Lung (tissue), 12 donors: Measurements from ENCODE around the gene NKPD1. TPM values are rescaled to one million over a fixed set of nuclear protein-coding genes. Genes with fewer than 3 reads are reported as not detected.
A peak's percentile ranks its signal among the peaks of the same experiment; 100 is the strongest.

Experiments used
- ATAC-seq: fragments of 200-7000 bp; cut with Tn5 transposase; one replicate; pipeline ENCODE4 v1.9.1; 2020; ENCODE audit warnings: moderate number of reproducible peaks; ENCODE audit not compliant: insufficient read depth, low FRiP score
- DNase-seq, 3 donors: peaks; one replicate each; pipeline ENCODE4 v3.0.0-alpha.2; 2013 to 2017
- H3K27ac ChIP-seq, 2 donors: one replicate each; pipeline ENCODE4 v1.5.1; 2013; ENCODE audit warnings: mild to moderate bottlenecking in 2 of 2, moderate library complexity in 2 of 2, control low read depth in 1 of 2, inconsistent platforms in 1 of 2, low read depth in 1 of 2, low read length in 1 of 2
- H3K27me3 ChIP-seq, 3 donors: one replicate each; pipeline ENCODE4 v1.5.1; 2013; ENCODE audit warnings: low read length in 2 of 3; ENCODE audit not compliant: control insufficient read depth in 3 of 3, insufficient read depth in 3 of 3
- H3K36me3 ChIP-seq, 4 donors: one replicate each; pipeline ENCODE4 v1.5.1; 2013; ENCODE audit warnings: low read length in 4 of 4, mild to moderate bottlenecking in 1 of 4, moderate library complexity in 1 of 4; ENCODE audit not compliant: control insufficient read depth in 4 of 4, insufficient read depth in 4 of 4
- H3K4me1 ChIP-seq, 5 donors: one replicate each; pipeline ENCODE4 v1.5.1; 2013; ENCODE audit warnings: low read length in 5 of 5, mild to moderate bottlenecking in 2 of 5, moderate library complexity in 1 of 5; ENCODE audit not compliant: control insufficient read depth in 5 of 5, insufficient read depth in 5 of 5
- H3K4me3 ChIP-seq: one replicate; pipeline ENCODE4 v1.5.1; 2013; ENCODE audit warnings: mild to moderate bottlenecking, control low read depth, moderate library complexity
- H3K9ac ChIP-seq, 2 donors: one replicate each; pipeline ENCODE4 v1.5.1; 2013; ENCODE audit warnings: low read length in 2 of 2, control low read depth in 1 of 2; ENCODE audit not compliant: insufficient read depth in 1 of 2
- H3K9me3 ChIP-seq, 4 donors: one replicate each; pipeline ENCODE4 v1.5.1; 2013; ENCODE audit warnings: low read length in 3 of 4, mild to moderate bottlenecking in 1 of 4, moderate library complexity in 1 of 4; ENCODE audit not compliant: control insufficient read depth in 4 of 4, insufficient read depth in 3 of 4
- CTCF ChIP-seq: IDR thresholded peaks from 2 replicates; pipeline ENCODE4 v1.5.1; 2012; ENCODE audit warnings: mild to moderate bottlenecking; ENCODE audit errors: control extremely low read depth, extremely low read depth
- WGBS, 2 donors: extraction: QIAGEN DNeasy Blood & Tissue Kit; methylation state at CpG; one replicate each; pipeline ENCODE4 v1.1.7; 2013; 5-methylcytosine and 5-hydroxymethylcytosine counted together
- polyA plus RNA-seq, 2 donors: library from polyadenylated mRNA; stranded (reverse); fragments of 200-250 nt; gene quantifications; one replicate each; pipeline ENCODE4 v1.2.1, GENCODE V29; 2013
- total RNA-seq, 2 donors: library from RNA; depleted of rRNA in 1 of 2; stranded (reverse); fragments of >200 nt in 1 of 2; gene quantifications; one replicate each; pipeline ENCODE4 v1.2.1, GENCODE V29; 2014 to 2021
- donor health status: control.
- donor health status: control.
- donor health status: Bipolar disorder and iron deficiency.
- donor health status: healthy.
- donor health status: DM: yes; HTN: yes; CAD: no.

Gene NKPD1
- total and polyA plus RNA-seq, 4 donors: 0.06 to 0.08 (median 0.07) TPM; not detected in 1

GRCh38 chr19:45184115-45184514 is 23.3 kb upstream of the NKPD1 start:
- no peaks in the 10 kb centered on the region for H3K9me3 ChIP-seq
- peaks cover 0 to 13% (median 7%) of the 10 kb centered on the region in 5 donors for H3K4me1 ChIP-seq
- H3K27me3 ChIP-seq: no peaks in the 10 kb centered on the region
- DNase-seq (no peak), ATAC-seq (no peak)
- no peak overlapping the region for H3K9ac ChIP-seq
- no peak for TF ChIP-seq CTCF
- H3K36me3 ChIP-seq: peaks cover 0 to 3% (median 0%) of the 10 kb centered on the region in 4 donors
- H3K27ac ChIP-seq: no peak overlapping the region
- 89 to 93% methylated on average over 5 of the region's 5 CpGs for WGBS, 2 donors
- no peak overlapping the region for H3K4me3 ChIP-seq

- Histone ChIP-seq H3K4me1 (peaks cover 0 to 13% (median 7%) of the 10 kb centered on the region in 5 donors), H3K27me3 (no peaks in the 10 kb centered on the region), H3K36me3 (peaks cover 0 to 3% (median 0%) of the 10 kb centered on the region in 4 donors), H3K4me3 (no peak overlapping the region), H3K27ac (no peak overlapping the region), H3K9ac (no peak overlapping the region), H3K9me3 (no peaks in the 10 kb centered on the region)
- no peak for TF ChIP-seq CTCF
- whole genome bisulfite sequencing, 2 donors: 59 to 61% methylated on average over 4 of the region's 4 CpGs
- ATAC-seq: no peak
- no peak for DNase-seq
Observed at GRCh38 chr19:45182758-45183157, 22.0 kb upstream of the NKPD1 start.

- 77 to 79% methylated on average over 7 of the region's 7 CpGs for WGBS, 2 donors
- TF ChIP-seq CTCF: no peak
- Histone ChIP-seq H3K4me1 (peaks cover 0 to 18% (median 7%) of the 10 kb centered on the region in 5 donors), H3K36me3 (peaks cover 0 to 3% (median 0%) of the 10 kb centered on the region in 4 donors), H3K9me3 (no peaks in the 10 kb centered on the region), H3K9ac (no peak overlapping the region), H3K27ac (no peak overlapping the region), H3K4me3 (no peak overlapping the region), H3K27me3 (no peaks in the 10 kb centered on the region)
- no peak for ATAC-seq
- DNase-seq: no peak
Observed at GRCh38 chr19:45180936-45181335, 20.2 kb upstream of the NKPD1 start.

- H3K4me3 ChIP-seq: peak overlapping the region; percentile 72
- peaks cover 0 to 18% (median 7%) of the 10 kb centered on the region in 5 donors for H3K4me1 ChIP-seq
- ATAC-seq: no peak
- H3K36me3 ChIP-seq: peaks cover 0 to 3% (median 0%) of the 10 kb centered on the region in 4 donors
- H3K27me3 ChIP-seq: no peaks in the 10 kb centered on the region
- no peak for TF ChIP-seq CTCF
- no peak overlapping the region for H3K9ac ChIP-seq
- no peaks in the 10 kb centered on the region for H3K9me3 ChIP-seq
- no peak for DNase-seq
- H3K27ac ChIP-seq: peak overlapping the region in 1 of 2 donors; percentile 94
- WGBS, 2 donors: 63 to 67% methylated on average over 9 of the region's 9 CpGs
Observed at GRCh38 chr19:45179892-45180370, 19.1 kb upstream of the NKPD1 start.
